Adipose tissue (tissue), 3 donors: ENCODE results near the gene LYPD6. TPM values are rescaled to one million over a fixed set of nuclear protein-coding genes. Genes with fewer than 3 reads are reported as not detected.

Experiments used
- H3K27ac ChIP-seq: one replicate; pipeline ENCODE4 v1.5.1; 2013; ENCODE audit warnings: low read depth, low read length
- WGBS, 3 donors: extraction: QIAGEN DNeasy Blood & Tissue Kit; methylation state at CpG; one replicate each; pipeline ENCODE4 v1.1.7; 2013; 5-methylcytosine and 5-hydroxymethylcytosine counted together
- polyA plus RNA-seq, 3 donors: library from polyadenylated mRNA; stranded (reverse); fragments of 200-250 nt; gene quantifications; one replicate each; pipeline ENCODE4 v1.2.3, GENCODE V29; 2013
- donor health status: healthy with polysubstance abuse.
- donor health status: Bipolar disorder and iron deficiency.
- donor health status: healthy.

LYPD6 gene
- polyA plus RNA-seq, 3 donors: 0.39 to 1.2 (median 0.56) TPM

GRCh38 chr2:149389506-149390167 is 59.2 kb downstream of the LYPD6 start:
- no peak overlapping the region for H3K27ac ChIP-seq
- WGBS, 3 donors: 80 to 84% (median 81%) methylated on average over 6 of the region's 6 CpGs

DNA sequence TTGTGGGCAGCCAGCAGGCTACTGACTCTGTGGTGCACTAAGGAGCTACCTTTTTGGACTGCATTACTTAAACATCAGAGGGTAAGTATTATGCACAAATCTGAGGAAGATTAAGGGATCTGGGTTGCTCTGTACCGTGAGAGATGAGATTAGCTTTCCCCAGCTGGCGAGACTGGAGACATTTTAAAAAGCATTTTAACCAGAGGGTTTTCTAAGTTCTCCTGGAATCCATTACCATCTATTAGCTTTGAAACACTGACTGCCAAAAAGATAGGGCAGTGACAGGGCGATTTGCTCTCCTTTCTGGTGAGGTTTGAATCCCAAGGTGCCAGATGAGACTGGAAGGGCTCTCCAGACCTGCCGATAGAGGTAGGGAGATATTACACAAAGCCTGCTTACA is 63.2 kb downstream of the LYPD6 start:
- WGBS, 3 donors: 81 to 88% (median 87%) methylated on average over 4 of the region's 4 CpGs
- H3K27ac ChIP-seq: no peak overlapping the region

DNA sequence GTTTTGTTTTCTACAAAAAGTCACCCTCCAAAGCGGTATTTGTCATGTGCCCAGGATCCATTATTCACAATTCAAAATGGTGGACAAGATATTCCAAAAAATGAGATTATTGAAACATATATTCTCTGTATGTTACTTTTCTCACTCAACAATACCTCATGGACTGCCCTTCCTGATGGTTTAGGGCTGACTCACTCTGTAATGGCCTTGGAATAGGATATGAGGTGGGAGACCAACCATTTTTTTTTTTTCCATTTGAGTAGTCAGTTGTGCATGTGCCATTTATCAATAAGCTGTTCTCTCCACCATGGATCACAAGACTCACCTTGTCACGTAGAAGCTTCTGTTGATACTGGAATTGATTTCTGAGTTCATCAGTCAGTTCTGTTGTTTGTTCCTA is 64.5 kb downstream of the LYPD6 start:
- no peak overlapping the region for H3K27ac ChIP-seq
- 92 to 95% (median 95%) methylated on average over 2 of the region's 2 CpGs for WGBS, 3 donors

DNA sequence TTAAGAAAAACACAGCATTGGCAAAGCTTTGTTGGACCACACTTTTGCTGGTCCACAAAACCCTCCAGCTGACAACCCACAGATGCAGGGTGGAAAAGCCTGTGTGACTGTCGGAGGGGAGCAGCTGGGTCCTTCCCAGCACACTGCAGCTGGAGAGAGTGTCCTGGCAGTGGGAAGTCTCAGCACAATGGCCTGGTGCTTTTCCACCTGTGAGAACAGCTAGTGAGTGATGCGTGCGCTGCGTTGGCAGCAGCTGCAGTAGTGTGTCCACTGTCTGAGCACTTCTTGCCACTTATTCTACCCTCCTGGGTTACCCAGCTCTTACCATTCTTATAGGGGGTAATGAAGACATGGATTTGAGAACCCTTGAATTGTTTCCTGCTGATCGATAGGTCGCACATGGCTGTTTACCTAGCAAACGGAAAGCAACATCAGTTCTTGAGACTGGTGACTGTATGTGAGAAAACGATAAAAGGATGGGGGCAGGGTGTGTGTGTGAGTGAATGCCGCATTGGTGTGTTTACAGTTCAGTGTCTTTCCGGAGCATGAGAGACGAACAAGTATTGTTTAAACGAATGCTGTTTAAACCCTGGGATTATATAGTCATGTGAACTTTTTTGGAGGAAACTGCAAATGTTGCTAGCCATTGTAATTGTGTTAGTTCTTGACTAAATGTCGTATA is 69.7 kb downstream of the LYPD6 start:
- H3K27ac ChIP-seq: no peak overlapping the region
- WGBS, 3 donors: 32 to 75% (median 75%) methylated on average over 13 of the region's 13 CpGs

DNA sequence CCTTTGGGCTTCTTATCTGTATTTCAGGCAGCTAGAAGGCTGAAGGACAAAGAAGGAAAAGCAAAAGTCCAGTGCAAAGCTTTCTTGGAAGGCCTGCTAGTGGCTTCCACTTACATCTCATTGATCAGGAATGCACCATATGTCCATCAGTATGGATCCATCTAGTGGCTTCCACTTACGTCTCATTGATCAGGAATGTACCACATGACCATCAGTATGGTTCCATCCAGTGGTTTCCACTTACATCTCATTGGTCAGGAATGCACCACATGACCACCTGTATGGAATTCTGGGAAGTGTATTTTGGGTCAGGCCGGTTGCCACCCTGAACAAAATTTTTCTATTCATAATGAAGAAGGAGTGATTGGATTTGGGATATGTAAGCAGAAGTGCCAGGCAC is 70.6 kb downstream of the LYPD6 start:
- 93 to 97% (median 96%) methylated on average over 2 of the region's 2 CpGs for WGBS, 3 donors
- no peak overlapping the region for H3K27ac ChIP-seq

DNA sequence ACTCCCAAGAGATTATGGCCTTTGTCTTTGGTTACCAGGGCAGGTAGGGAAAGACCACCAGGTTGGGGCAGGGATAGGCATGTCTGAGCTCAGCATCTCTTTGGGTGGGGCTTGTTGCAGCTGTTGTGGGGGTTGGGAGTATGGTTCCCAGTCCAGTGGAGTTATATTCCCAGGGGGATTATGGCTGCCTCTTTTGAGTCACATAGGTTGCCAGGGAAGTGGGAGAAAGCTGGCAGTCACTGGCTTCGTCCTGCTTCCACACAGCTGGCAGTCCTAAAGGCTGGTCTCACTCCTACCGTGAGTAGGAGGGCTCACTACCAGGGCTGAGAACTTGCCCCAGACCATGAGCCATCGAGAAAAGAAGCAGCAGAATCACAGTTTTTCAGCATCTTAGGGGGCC is 79.1 kb downstream of the LYPD6 start:
- H3K27ac ChIP-seq: no peak overlapping the region
- 84 to 93% (median 86%) methylated on average over 3 of the region's 3 CpGs for WGBS, 3 donors

- 88 to 93% (median 88%) methylated on average over 6 of the region's 6 CpGs for WGBS, 3 donors
- H3K27ac ChIP-seq: no peak overlapping the region
Measured at GRCh38 chr2:149410701-149411484, 80.5 kb downstream of the LYPD6 start.

- 85 to 97% (median 97%) methylated on average over 2 of the region's 2 CpGs for WGBS, 3 donors
- no peak overlapping the region for H3K27ac ChIP-seq
Measured at GRCh38 chr2:149413487-149413886, 83.1 kb downstream of the LYPD6 start.

GRCh38 chr2:149415086-149415485 is 84.7 kb downstream of the LYPD6 start:
- 57 to 70% (median 60%) methylated on average over 1 of the region's 1 CpG for WGBS, 3 donors
- H3K27ac ChIP-seq: no peak overlapping the region

- no peak overlapping the region for H3K27ac ChIP-seq
- WGBS, 3 donors: 70 to 91% (median 75%) methylated on average over 5 of the region's 5 CpGs
Measured at GRCh38 chr2:149418065-149418464, 87.7 kb downstream of the LYPD6 start.

- 82 to 86% (median 83%) methylated on average over 13 of the region's 13 CpGs for WGBS, 3 donors
- no peak overlapping the region for H3K27ac ChIP-seq
Measured at GRCh38 chr2:149420053-149420963, 89.9 kb downstream of the LYPD6 start.

- H3K27ac ChIP-seq: no peak overlapping the region
- 77 to 79% (median 79%) methylated on average over 4 of the region's 4 CpGs for WGBS, 3 donors
Measured at GRCh38 chr2:149421791-149422190, 91.4 kb downstream of the LYPD6 start.

GRCh38 chr2:149422337-149422990 is 92.1 kb downstream of the LYPD6 start:
- WGBS, 3 donors: 72 to 85% (median 74%) methylated on average over 2 of the region's 2 CpGs

GRCh38 chr2:149422991-149423338 is 92.6 kb downstream of the LYPD6 start:
- H3K27ac ChIP-seq: no peak overlapping the region

More at GRCh38 chr2:149422337-149422990, 92.1 kb downstream of the LYPD6 start:
- no peak overlapping the region for H3K27ac ChIP-seq

- H3K27ac ChIP-seq: no peak overlapping the region
- WGBS, 3 donors: 94 to 95% (median 95%) methylated on average over 4 of the region's 4 CpGs
Measured at GRCh38 chr2:149423630-149424029, 93.2 kb downstream of the LYPD6 start.

- WGBS, 3 donors: 80 to 96% (median 90%) methylated on average over 3 of the region's 3 CpGs
- no peak overlapping the region for H3K27ac ChIP-seq
Measured at GRCh38 chr2:149427387-149427786, 97.0 kb downstream of the LYPD6 start.

DNA sequence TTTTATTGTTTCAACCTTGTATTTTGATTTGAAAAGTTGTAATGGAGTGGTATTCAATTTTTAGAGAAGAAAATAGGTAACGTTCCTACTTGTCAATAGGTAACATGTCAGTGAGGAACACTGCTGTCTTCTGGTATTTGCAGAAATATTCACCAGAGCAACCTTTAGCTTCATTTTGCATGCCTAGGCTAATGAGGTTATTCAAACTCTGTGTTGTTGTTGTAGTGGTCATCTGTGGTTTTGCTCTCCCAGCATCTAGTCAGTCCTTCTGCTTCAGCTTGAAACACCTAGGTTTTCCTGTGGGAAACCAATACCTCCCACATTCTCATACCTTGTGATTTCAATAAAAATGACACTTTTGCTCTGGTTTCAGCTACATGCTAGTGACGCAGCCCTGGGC is 98.4 kb downstream of the LYPD6 start:
- WGBS, 3 donors: 95 to 97% (median 97%) methylated on average over 2 of the region's 2 CpGs
- no peak overlapping the region for H3K27ac ChIP-seq
